NCI-H1436 (cell line): Measurements from ENCODE around the gene ABI3.
"Not testable (repeated sequence)": the region's sequence is repeated elsewhere in the genome, so short reads cannot be mapped to it uniquely, and the experiment has no call there.

ENCODE experiments used
- DNase-seq: peaks from one replicate; lab custom pipeline; 2025; lab: John Stamatoyannopoulos, UW

ABI3 gene

GRCh38 chr17:49210158-49211029 is at the start of gene ABI3, which contains the start of gene GNGT2:
ABI3 (plus strand) TSS chr17:49210707; CDS start chr17:49210725, 18 bp downstream.
GNGT2 (minus strand) TSS chr17:49210574; CDS start chr17:49207422, 3,152 bp downstream.
- DNase-seq: peak; percentile 37

- DNase-seq: no peak
Measured at GRCh38 chr17:49162866-49163265, 47.6 kb upstream of the ABI3 start.

- DNase-seq: no peak
Measured at GRCh38 chr17:49165143-49165542, 45.4 kb upstream of the ABI3 start.

GRCh38 chr17:49168706-49169105 is 41.8 kb upstream of the ABI3 start:
- DNase-seq: no peak

- DNase-seq: no peak
Measured at GRCh38 chr17:49170216-49170615, 40.3 kb upstream of the ABI3 start.

GRCh38 chr17:49170711-49171110 is 39.8 kb upstream of the ABI3 start:
- DNase-seq: not testable (repeated sequence)

GRCh38 chr17:49175978-49176377 is 34.5 kb upstream of the ABI3 start:
- not testable (repeated sequence) for DNase-seq

GRCh38 chr17:49180303-49180702 is 30.2 kb upstream of the ABI3 start:
- DNase-seq: peak; percentile 31

GRCh38 chr17:49180998-49181635 is 29.4 kb upstream of the ABI3 start:
- no peak for DNase-seq

- no peak for DNase-seq
Measured at GRCh38 chr17:49183341-49183740, 27.2 kb upstream of the ABI3 start.

GRCh38 chr17:49183801-49184200 is 26.7 kb upstream of the ABI3 start:
- DNase-seq: no peak

GRCh38 chr17:49184522-49184921 is 26.0 kb upstream of the ABI3 start:
- not testable (repeated sequence) for DNase-seq

GRCh38 chr17:49185381-49185780 is 25.1 kb upstream of the ABI3 start:
- not testable (repeated sequence) for DNase-seq

- DNase-seq: no peak
Measured at GRCh38 chr17:49187301-49187700, 23.2 kb upstream of the ABI3 start.

- no peak for DNase-seq
Measured at GRCh38 chr17:49190932-49191331, 19.6 kb upstream of the ABI3 start.

- no peak for DNase-seq
Measured at GRCh38 chr17:49191409-49191916, 19.0 kb upstream of the ABI3 start.

GRCh38 chr17:49191917-49192741 is 18.4 kb upstream of the ABI3 start:
- DNase-seq: peak; percentile 89

- peak; percentile 43 for DNase-seq
Measured at GRCh38 chr17:49193513-49194296, 16.8 kb upstream of the ABI3 start.

- no peak for DNase-seq
Measured at GRCh38 chr17:49194297-49194607, 16.3 kb upstream of the ABI3 start.

- no peak for DNase-seq
Measured at GRCh38 chr17:49195751-49196150, 14.8 kb upstream of the ABI3 start.

- DNase-seq: no peak
Measured at GRCh38 chr17:49196520-49196919, 14.0 kb upstream of the ABI3 start.
